Measurements from ENCODE around the gene PGK2.

- TF ChIP-seq NANOG (IDR thresholded peaks at IDR 0.05; ENCODE audit: insufficient read depth, low read depth, low read length, poor library complexity, severe bottlenecking) (no peak), EZH2 (IDR thresholded peaks at IDR 0.05; ENCODE audit: low read depth, low read length, severe bottlenecking) (no peak), TBP (IDR thresholded peaks at IDR 0.05; ENCODE audit: low read depth, low read length) (no peak), CTCF (IDR thresholded peaks at IDR 0.05; ENCODE audit: control extremely low read depth in 1 of 3, insufficient read depth in 1 of 3, low read depth in 1 of 3, low read length in 3 of 3) (no peak), YY1 (IDR thresholded peaks at IDR 0.05; ENCODE audit: low read depth, low read length) (no peak), CREB1 (IDR thresholded peaks at IDR 0.05) (no peak), RAD21 (IDR thresholded peaks at IDR 0.05 in 1 of 2, conservative IDR thresholded peaks at IDR 0.05 in 1 of 2; ENCODE audit: low read depth in 2 of 2, low read length in 2 of 2) (no peak), RBBP5 (IDR thresholded peaks at IDR 0.05; ENCODE audit: borderline replicate concordance, low read depth, low read length) (no peak), RFX5 (IDR thresholded peaks at IDR 0.05; ENCODE audit: borderline replicate concordance, low read depth, low read length) (no peak)
Measured at GRCh38 chr6:49805246-49805645, 18.2 kb upstream of the PGK2 start.

Measured in H1 (cell line).